GM12878 (cell line): ENCODE results near the gene ARHGEF10L. TPM values are rescaled to one million over a fixed set of nuclear protein-coding genes. Genes with fewer than 3 reads are reported as not detected.

Experiments
- ATAC-seq: fragments of 200-7000 bp; cut with Tn5 transposase; 3 replicates; pipeline ENCODE4 v1.9.1; 2020; ENCODE audit warnings: mild to moderate bottlenecking, moderate library complexity
- BruUV-seq: library from RNA; stranded (reverse); fragments of 400-500 nt; replicated peaks from 2 replicates; lab custom pipeline; 2021; lab: Mats Ljungman, UMichigan
- CTCF ChIA-PET: fragments of 300-600 bp; sonication (Branson Sonifier 250); formaldehyde crosslinking; extraction: SDS; loops from one replicate; lab custom pipeline; 2021; ENCODE audit warnings: inconsistent platforms; lab: Yijun Ruan, JAX
- POLR2A ChIA-PET: fragments of 350-600 bp; formaldehyde crosslinking; extraction: SDS; loops from one replicate; lab custom pipeline; 2021; ENCODE audit warnings: inconsistent platforms; lab: Charles Lee
- RAD21 ChIA-PET: fragments of 300-600 bp; sonication (Branson Sonifier 250); formaldehyde crosslinking; loops from one replicate; lab custom pipeline; 2023; ENCODE audit warnings: antibody characterized with exemption; ENCODE audit not compliant: unreplicated experiment; lab: Charles Lee
- SMC1A ChIA-PET: fragments of 300-600 bp; sonication (Branson Sonifier 250); formaldehyde crosslinking; loops from one replicate; lab custom pipeline; 2023; ENCODE audit not compliant: unreplicated experiment, uncharacterized antibody; lab: Charles Lee
- DNase-seq: peaks from one replicate; pipeline ENCODE4 v3.0.0-alpha.2; 2011; ENCODE audit warnings: low read depth, low spot score
- FAIRE-seq: peaks from 3 replicates; lab custom pipeline; 2011; peaks lifted over from hg19 to GRCh38; lab: Jason Lieb, UNC
- H2AFZ ChIP-seq: 2 replicates; pipeline ENCODE4 v1.6.0; 2011; ENCODE audit warnings: low read depth, low read length, control low read depth; ENCODE audit not compliant: control insufficient read depth
- H3K27ac ChIP-seq: 2 replicates; pipeline ENCODE4 v1.5.1; 2011; ENCODE audit warnings: control low read depth; ENCODE audit not compliant: control insufficient read depth, insufficient read depth
- H3K27me3 ChIP-seq, 2 experiments: replicated peaks in 1 of 2; 2 replicates each; pipeline versions ENCODE4 v1.6.0 to v1.6.1; 2011; ENCODE audit warnings: low read length in 1 of 2; ENCODE audit not compliant: control insufficient read depth in 2 of 2, insufficient read depth in 2 of 2
- H3K36me3 ChIP-seq, 2 experiments: 2 replicates each; pipeline ENCODE4 v1.5.1; 2011; ENCODE audit warnings: low read length in 1 of 2; ENCODE audit not compliant: control insufficient read depth in 2 of 2, insufficient read depth in 2 of 2
- H3K4me1 ChIP-seq: 2 replicates; pipeline ENCODE4 v1.6.1; 2011; ENCODE audit warnings: mild to moderate bottlenecking, low read length, moderate library complexity, mixed read lengths; ENCODE audit not compliant: control insufficient read depth, insufficient read depth
- H3K4me2 ChIP-seq: 2 replicates; pipeline ENCODE4 v1.6.0; 2011; ENCODE audit warnings: control low read depth; ENCODE audit not compliant: control insufficient read depth, insufficient read depth
- H3K4me3 ChIP-seq: fragments of 200-600 bp; sonication (generic); 2 replicates; pipeline ENCODE4 v1.5.1; 2016
- H3K79me2 ChIP-seq: 2 replicates; pipeline ENCODE4 v1.6.0; 2011; ENCODE audit warnings: low read length; ENCODE audit not compliant: control insufficient read depth, insufficient read depth
- H3K9ac ChIP-seq: 2 replicates; pipeline ENCODE4 v1.8.0; 2011; ENCODE audit warnings: low read length, control low read depth, mixed read lengths; ENCODE audit not compliant: control insufficient read depth, insufficient read depth
- H3K9me3 ChIP-seq: replicated peaks from 3 replicates; pipeline ENCODE4 v1.5.1; 2011; ENCODE audit warnings: mild to moderate bottlenecking, low read length; ENCODE audit not compliant: control insufficient read depth, insufficient read depth
- H4K20me1 ChIP-seq: 2 replicates; pipeline ENCODE4 v1.6.0; 2011; ENCODE audit not compliant: control insufficient read depth, insufficient read depth
- ESRRA ChIP-seq: IDR thresholded peaks from 2 replicates; pipeline ENCODE4 v1.6.1; 2012; ENCODE audit warnings: mild to moderate bottlenecking, low read length, improper control_type of control experiment
- EZH2 ChIP-seq: IDR thresholded peaks from 2 replicates; pipeline ENCODE4 v1.6.1; 2012; ENCODE audit warnings: low read depth, mild to moderate bottlenecking, control low read depth, inconsistent platforms, low read length, borderline replicate concordance; ENCODE audit not compliant: control insufficient read depth
- MYB ChIP-seq: fragments of 150-350 bp; IDR thresholded peaks from 2 replicates; pipeline ENCODE4 v1.6.1; 2014; ENCODE audit warnings: mild to moderate bottlenecking, low read depth, low read length, borderline replicate concordance
- PAX8 ChIP-seq: fragments of 450-650 bp; IDR thresholded peaks from 2 replicates; pipeline ENCODE4 v1.6.1; 2017; ENCODE audit warnings: mild to moderate bottlenecking, moderate library complexity
- SRF ChIP-seq, 2 experiments: IDR thresholded peaks; 2 replicates each; pipeline ENCODE4 v1.6.1; 2011; ENCODE audit warnings: low read depth in 2 of 2, low read length in 2 of 2, mild to moderate bottlenecking in 1 of 2, moderate library complexity in 1 of 2
- WGBS: methylation state at CpG from one replicate; pipeline ENCODE4 v1.1.6; 2016; ENCODE audit warnings: low lambda C conversion rate; ENCODE audit not compliant: insufficient replicate concordance, insufficient coverage; ENCODE audit errors: missing lambda C conversion rate; 5-methylcytosine and 5-hydroxymethylcytosine counted together
- in situ Hi-C: fragments of 300-500 bp; cut with MboI; formaldehyde crosslinking; loops from 9 replicates; pipeline ENCODE4 v1.14.3; 2018; ENCODE audit warnings: mixed read lengths
- intact Hi-C: fragments of 100-400 bp; cut with micrococcal nuclease; formaldehyde crosslinking; loops from one replicate; pipeline ENCODE4 v1.14.2; 2022; ENCODE audit not compliant: unreplicated experiment
- polyA plus RNA-seq, 11 experiments: library from polyadenylated mRNA; depleted of rRNA in 4 of 11; unstranded in 6 of 11; stranded (reverse) in 5 of 11; fragments of >200 nt; fragmentation: Nextera tagmentation in 4 of 11; fragmentation: Illumina TruSeq in 1 of 11; extraction: Ambion mirVana in 4 of 11; extraction: Trizol in 1 of 11; gene quantifications; 1 replicate in 1 of 11; 2 replicates in 10 of 11; pipeline versions ENCODE4 v1.2.1 to v1.2.3, GENCODE V29; 2011 to 2016; ENCODE audit warnings: inconsistent platforms in 2 of 11, missing spikeins in 2 of 11, low read depth in 1 of 11
- total RNA-seq, 4 experiments: library from RNA; depleted of rRNA in 3 of 4; stranded (reverse); fragments of >200 nt in 3 of 4; fragmentation: Illumina TruSeq in 1 of 4; extraction: Trizol in 1 of 4; gene quantifications; 2 replicates each; pipeline versions ENCODE4 v1.2.1 to v1.2.3, GENCODE V29; 2013 to 2021
- TF ChIP-seq, protein P1 (sequence below): fragments of 150-350 bp; IDR thresholded peaks from 2 replicates; pipeline ENCODE4 v1.6.1; 2014; ENCODE audit warnings: mild to moderate bottlenecking, low read depth, low read length
- TF ChIP-seq, protein P2 (sequence below): IDR thresholded peaks from 2 replicates; pipeline ENCODE4 v1.6.1; 2012; ENCODE audit warnings: mild to moderate bottlenecking, low read depth, low read length

The ARHGEF10L gene
- total and polyA plus RNA-seq, 10 of the 15 experiments (the other 5 are each of a cell fraction or from before 2014, with no cell fraction given), result 0.05 to 0.94 (median 0.28) TPM; not detected in 2

DNA sequence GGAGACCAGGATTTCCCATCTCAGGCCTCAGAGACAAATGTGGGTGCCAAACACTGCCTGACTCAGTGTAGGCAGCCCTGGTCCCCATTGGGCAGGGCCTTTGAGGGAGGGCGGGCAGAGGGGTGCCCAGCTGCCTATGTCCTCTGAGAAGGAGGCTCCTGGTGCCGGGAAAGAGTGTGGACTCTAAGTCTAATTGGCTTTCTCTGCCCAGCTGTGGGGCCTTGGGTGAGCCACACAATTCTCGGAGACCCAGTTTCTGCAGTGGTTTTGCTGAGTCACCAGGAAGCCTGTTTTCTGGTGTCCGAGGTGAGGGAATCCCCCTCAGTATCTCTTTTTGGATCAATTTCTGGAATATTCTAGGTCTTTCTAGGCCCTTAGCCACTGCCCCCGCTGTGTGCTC lies 180.4 kb downstream of the ARHGEF10L start:
- H4K20me1 ChIP-seq, result no peaks in the 10 kb centered on the region
- ChIA-PET CTCF (no interaction called here), SMC1A (no interaction called here), POLR2A (no interaction called here), RAD21 (no interaction called here)
- DNase-seq, result no peak
- no peak overlapping the region for H2AFZ ChIP-seq
- no peak overlapping the region for H3K4me3 ChIP-seq
- H3K79me2 ChIP-seq, result no peaks in the 10 kb centered on the region
- H3K4me2 ChIP-seq, result no peak overlapping the region
- ATAC-seq, result no peak
- H3K4me1 ChIP-seq, result no peaks in the 10 kb centered on the region
- FAIRE-seq, result no peak
- BruUV-seq, result no TSS peak
- in situ Hi-C loops (no loop called here), intact Hi-C loops (no loop called here)
- WGBS, result 0% methylated on average over 5 of the region's 5 CpGs
- H3K36me3 ChIP-seq, result no peaks in the 10 kb centered on the region
- no peak overlapping the region for H3K27ac ChIP-seq
- H3K9me3 ChIP-seq, result no peaks in the 10 kb centered on the region
- H3K27me3 ChIP-seq, result no peaks in the 10 kb centered on the region
- TF ChIP-seq MYB (no peak), SRF (IDR thresholded peaks at IDR 0.05; ENCODE audit: low read depth in 2 of 2, low read length in 2 of 2) (no peak), PAX8 (no peak), ESRRA (no peak), EZH2 (no peak)
- TF ChIP-seq, protein P1, sequence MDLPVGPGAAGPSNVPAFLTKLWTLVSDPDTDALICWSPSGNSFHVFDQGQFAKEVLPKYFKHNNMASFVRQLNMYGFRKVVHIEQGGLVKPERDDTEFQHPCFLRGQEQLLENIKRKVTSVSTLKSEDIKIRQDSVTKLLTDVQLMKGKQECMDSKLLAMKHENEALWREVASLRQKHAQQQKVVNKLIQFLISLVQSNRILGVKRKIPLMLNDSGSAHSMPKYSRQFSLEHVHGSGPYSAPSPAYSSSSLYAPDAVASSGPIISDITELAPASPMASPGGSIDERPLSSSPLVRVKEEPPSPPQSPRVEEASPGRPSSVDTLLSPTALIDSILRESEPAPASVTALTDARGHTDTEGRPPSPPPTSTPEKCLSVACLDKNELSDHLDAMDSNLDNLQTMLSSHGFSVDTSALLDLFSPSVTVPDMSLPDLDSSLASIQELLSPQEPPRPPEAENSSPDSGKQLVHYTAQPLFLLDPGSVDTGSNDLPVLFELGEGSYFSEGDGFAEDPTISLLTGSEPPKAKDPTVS, result no peak
- TF ChIP-seq, protein P2, sequence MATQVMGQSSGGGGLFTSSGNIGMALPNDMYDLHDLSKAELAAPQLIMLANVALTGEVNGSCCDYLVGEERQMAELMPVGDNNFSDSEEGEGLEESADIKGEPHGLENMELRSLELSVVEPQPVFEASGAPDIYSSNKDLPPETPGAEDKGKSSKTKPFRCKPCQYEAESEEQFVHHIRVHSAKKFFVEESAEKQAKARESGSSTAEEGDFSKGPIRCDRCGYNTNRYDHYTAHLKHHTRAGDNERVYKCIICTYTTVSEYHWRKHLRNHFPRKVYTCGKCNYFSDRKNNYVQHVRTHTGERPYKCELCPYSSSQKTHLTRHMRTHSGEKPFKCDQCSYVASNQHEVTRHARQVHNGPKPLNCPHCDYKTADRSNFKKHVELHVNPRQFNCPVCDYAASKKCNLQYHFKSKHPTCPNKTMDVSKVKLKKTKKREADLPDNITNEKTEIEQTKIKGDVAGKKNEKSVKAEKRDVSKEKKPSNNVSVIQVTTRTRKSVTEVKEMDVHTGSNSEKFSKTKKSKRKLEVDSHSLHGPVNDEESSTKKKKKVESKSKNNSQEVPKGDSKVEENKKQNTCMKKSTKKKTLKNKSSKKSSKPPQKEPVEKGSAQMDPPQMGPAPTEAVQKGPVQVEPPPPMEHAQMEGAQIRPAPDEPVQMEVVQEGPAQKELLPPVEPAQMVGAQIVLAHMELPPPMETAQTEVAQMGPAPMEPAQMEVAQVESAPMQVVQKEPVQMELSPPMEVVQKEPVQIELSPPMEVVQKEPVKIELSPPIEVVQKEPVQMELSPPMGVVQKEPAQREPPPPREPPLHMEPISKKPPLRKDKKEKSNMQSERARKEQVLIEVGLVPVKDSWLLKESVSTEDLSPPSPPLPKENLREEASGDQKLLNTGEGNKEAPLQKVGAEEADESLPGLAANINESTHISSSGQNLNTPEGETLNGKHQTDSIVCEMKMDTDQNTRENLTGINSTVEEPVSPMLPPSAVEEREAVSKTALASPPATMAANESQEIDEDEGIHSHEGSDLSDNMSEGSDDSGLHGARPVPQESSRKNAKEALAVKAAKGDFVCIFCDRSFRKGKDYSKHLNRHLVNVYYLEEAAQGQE, result no peak
- H3K9ac ChIP-seq, result no peak overlapping the region
